AG04449 (cell line): ENCODE data around the gene SMIM24.

Source experiments
- CTCF ChIA-PET: fragments of 350-600 bp; formaldehyde crosslinking; extraction: SDS; loops from one replicate; lab custom pipeline; 2021; ENCODE audit warnings: antibody characterized with exemption; lab: Yijun Ruan, JAX
- POLR2A ChIA-PET: fragments of 400-600, 350-600 bp; formaldehyde crosslinking; extraction: SDS; loops from one replicate; lab custom pipeline; 2020; ENCODE audit warnings: antibody characterized with exemption, inconsistent platforms; lab: Yijun Ruan, JAX
- DNase-seq: peaks from one replicate; pipeline ENCODE4 v3.0.0-alpha.2; 2010; ENCODE audit warnings: low read depth, low spot score
- H3K4me3 ChIP-seq: 2 replicates; pipeline ENCODE4 v1.5.1; 2011; ENCODE audit warnings: low read depth, mild to moderate bottlenecking, control low read depth, low read length
- CTCF ChIP-seq: IDR thresholded peaks from one replicate; pipeline ENCODE4 v1.5.1; 2011; ENCODE audit warnings: mild to moderate bottlenecking, moderate library complexity, low read length, control low read depth, inconsistent platforms; ENCODE audit not compliant: insufficient read depth; ENCODE audit errors: missing control alignments

The SMIM24 gene

DNA sequence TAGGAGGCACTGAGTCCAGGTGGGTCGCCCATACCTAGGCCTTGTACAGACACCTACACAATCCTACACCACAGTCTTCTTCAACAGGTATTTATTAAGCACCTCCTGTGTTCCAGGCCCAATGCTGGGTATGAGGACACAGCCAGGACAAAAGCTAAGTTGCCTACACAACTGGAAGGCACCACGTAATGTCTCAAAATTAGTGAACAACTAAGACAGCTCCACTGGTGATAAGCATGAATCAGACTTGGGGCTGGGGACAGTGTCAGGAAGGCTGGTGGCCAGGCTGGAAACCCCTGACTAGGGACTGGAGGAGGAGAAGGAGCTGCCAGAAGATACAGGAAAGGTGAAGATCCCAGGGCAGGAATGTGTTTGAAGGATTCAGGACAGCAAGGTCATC, 2.4 kb downstream of the SMIM24 start:
- H3K4me3 ChIP-seq, result no peak overlapping the region
- POLR2A ChIA-PET, result no interaction called here
- DNase-seq, result no peak
- no peak for TF ChIP-seq CTCF
- CTCF ChIA-PET, result interaction anchor here (1.0 to 11.2 kb wide), 3 partner anchors 48 to 522 kb away, joined by 3 to 129 read pairs (median 4); no protein-coding TSS in a partner anchor

DNA sequence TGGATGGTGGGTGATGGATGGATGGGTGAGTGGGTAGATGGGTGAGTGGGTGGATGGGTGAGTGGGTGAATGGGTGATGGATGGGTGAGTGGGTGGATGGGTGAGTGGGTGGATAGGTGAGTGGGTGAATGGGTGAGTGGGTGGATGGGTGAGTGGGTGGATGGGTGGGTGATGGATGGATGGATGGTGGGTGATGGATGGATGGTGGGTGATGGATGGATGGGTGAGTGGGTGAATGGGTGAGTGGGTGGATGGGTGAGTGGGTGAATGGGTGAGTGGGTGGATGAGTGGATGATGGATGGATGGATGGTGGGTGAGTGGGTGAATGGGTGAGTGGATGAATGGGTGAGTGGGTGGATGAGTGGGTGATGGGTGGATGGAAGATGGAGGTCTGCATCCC, 2.8 kb downstream of the SMIM24 start:
- no peak for TF ChIP-seq CTCF
- H3K4me3 ChIP-seq, result no peak overlapping the region
- CTCF ChIA-PET, result interaction anchor here (1.0 to 11.2 kb wide), 2 partner anchors 173 to 522 kb away, joined by 3 to 129 read pairs; no protein-coding TSS in a partner anchor
- POLR2A ChIA-PET, result no interaction called here
- DNase-seq, result no peak

GRCh38 chr19:3476830-3477229, 3.5 kb downstream of the SMIM24 start:
- no peak overlapping the region for H3K4me3 ChIP-seq
- ChIA-PET CTCF (interaction anchor here (1.0 kb wide), 1 partner anchor 151 kb away, joined by 3 read pairs; no protein-coding TSS in a partner anchor), POLR2A (no interaction called here)
- no peak for DNase-seq
- no peak for TF ChIP-seq CTCF

DNA sequence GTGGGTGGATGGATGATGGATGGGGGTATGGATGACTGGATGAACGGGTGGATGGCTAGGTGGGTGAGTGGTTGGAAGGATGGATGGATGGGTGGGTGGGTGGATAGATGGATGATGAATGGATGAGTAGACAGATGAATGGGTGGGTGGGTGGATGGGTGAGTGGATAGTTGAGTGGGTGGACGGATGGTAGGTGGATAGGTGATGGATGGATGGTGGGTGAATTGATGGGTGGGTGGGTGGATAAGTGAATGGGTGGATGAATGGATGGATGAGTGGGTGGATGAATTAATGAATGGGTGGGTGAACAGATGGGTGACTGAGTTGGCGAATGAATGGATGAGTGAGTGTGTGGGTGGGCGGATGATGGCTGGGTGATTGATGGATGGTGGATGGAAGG, 4.9 kb downstream of the SMIM24 start:
- DNase-seq, result no peak
- POLR2A ChIA-PET, result no interaction called here
- TF ChIP-seq CTCF, result no peak
- H3K4me3 ChIP-seq, result no peak overlapping the region
- CTCF ChIA-PET, result no interaction called here

GRCh38 chr19:3474614-3475013, 5.7 kb downstream of the SMIM24 start:
- DNase-seq, result no peak
- no peak overlapping the region for H3K4me3 ChIP-seq
- POLR2A ChIA-PET, result no interaction called here
- TF ChIP-seq CTCF, result no peak
- CTCF ChIA-PET, result interaction anchor here (2.3 to 6.9 kb wide), 6 partner anchors 10 to 171 kb away, joined by 14 to 117 read pairs (median 64); partner anchors contain the start of gene SMIM44

GRCh38 chr19:3474010-3474409, 6.3 kb downstream of the SMIM24 start:
- DNase-seq, result no peak
- ChIA-PET CTCF (interaction anchor here (2.0 to 6.9 kb wide), 8 partner anchors 11 to 170 kb away, joined by 6 to 117 read pairs (median 42); partner anchors contain the start of gene SMIM44), POLR2A (no interaction called here)
- no peak for TF ChIP-seq CTCF
- H3K4me3 ChIP-seq, result no peak overlapping the region
